A204.1 (cell line): Measurements from ENCODE around the gene RNF41.
"Not testable (repeated sequence)": the region's sequence is repeated elsewhere in the genome, so short reads cannot be mapped to it uniquely, and the experiment has no call there.

Experiments used
- FAIRE-seq: peaks from 2 replicates; lab custom pipeline; 2012; peaks lifted over from hg19 to GRCh38; lab: Jason Lieb, UNC

Gene RNF41

DNA sequence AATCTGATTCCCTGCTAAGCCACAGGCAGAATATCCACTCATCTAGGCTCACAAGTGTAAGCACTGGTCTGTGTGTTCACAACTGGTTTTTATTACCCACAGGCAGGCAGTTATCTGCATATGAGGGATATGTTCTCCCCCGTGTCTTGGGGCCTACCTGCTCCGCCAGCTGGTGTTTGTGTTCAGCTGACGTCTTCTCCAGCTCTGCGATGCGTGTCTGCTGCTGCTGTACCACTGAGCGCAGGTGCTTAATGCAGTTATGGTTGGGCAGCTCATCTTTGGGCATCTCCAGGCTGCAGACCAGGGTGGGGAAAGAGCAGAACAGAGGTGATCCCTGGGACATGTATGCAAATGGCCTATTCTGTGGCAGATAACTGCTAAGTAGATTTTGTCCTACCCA lies 13.7 kb downstream of the RNF41 start:
- no peak for FAIRE-seq

- no peak for FAIRE-seq
Measured at GRCh38 chr12:56206452-56207166, 15.1 kb downstream of the RNF41 start.

- FAIRE-seq: no peak
Measured at GRCh38 chr12:56205445-56205844, 16.3 kb downstream of the RNF41 start.

GRCh38 chr12:56204275-56204674 lies 17.4 kb downstream of the RNF41 start:
- FAIRE-seq: no peak

DNA sequence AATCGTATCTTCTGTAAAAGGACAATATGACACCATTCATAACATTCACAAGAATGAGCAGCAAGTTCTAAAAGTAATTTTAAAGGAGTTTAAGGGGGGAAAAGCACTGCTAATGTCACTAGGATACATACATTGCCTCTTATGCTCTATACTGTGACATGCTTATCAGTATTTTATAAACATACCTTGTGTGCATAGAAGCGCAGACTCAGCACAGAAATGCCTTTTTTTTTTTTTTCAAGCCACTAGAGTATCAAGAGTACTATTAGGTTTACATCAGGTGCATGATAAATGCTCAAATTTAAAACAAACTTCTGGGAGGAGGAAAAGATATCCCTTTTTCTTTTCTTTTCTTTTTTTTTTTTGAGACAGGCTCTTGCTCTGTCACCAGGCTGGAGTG lies 18.9 kb downstream of the RNF41 start:
- no peak for FAIRE-seq

GRCh38 chr12:56202366-56202765 lies 19.4 kb downstream of the RNF41 start:
- FAIRE-seq: no peak

DNA sequence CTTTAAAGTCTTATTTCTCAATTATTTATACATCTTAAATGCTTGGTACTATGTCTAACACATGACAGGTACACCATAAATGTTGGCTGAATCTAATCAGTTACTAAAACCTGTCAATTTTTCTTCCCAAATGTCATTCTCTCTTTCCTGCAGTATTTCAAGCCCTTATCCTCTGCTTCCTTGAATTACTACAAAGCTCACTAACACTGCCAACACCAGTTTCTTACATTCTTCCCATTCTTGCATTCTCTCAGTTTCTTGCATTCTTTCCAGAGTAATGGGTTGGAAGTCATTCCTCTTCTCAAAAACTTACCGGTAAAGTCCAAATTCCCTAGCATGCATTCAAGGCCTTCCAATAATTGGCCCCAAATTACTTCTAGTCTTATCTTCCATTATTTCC lies 22.9 kb downstream of the RNF41 start:
- no peak for FAIRE-seq

- no peak for FAIRE-seq
Measured at GRCh38 chr12:56197921-56198635, 23.6 kb downstream of the RNF41 start.

GRCh38 chr12:56196818-56197550 lies 24.7 kb downstream of the RNF41 start:
- FAIRE-seq: not testable (repeated sequence)

DNA sequence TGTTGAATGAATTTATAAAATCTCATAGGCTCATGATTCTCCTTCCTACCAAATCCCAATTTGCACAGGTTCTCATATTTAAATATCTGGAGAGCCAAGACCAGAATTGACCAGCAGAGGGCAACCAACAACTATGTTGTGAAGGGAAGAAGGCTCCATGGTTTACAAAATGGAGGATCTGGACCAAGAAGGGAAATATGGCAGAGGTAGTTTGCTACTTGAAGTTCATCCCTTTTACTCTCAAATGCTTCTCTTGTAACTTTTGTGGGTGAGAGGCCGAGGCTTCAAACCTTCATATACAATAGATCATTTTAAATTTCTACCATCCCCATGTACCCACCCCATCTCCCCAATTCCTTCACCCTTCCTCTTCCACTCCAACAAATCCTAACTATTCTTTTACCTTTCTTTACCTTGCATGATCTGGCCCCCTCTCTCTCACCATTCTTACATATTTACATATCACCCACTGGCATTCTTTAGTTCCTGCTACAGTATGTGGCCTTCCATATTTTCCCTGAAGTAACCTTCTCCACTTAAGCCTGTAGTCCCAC lies 28.6 kb downstream of the RNF41 start:
- FAIRE-seq: peak; percentile 95

DNA sequence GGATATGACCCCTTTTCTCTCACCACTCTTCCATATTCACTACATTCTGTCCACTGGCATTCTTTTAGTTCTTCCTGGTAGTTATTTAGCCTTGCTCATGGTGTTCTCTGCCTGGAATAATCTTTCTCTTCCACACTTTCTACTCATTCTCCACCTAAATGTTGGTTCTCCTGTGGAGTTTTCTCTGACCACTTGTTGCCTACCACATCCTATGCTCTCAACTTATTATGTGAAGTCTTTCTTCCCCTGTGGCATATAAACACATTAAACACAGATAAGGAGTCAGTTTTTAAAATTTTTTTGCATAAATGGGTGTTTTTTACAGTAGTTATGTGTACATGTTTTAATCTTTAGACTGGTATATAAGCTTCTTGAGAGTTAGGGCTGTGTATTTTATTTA lies 29.1 kb downstream of the RNF41 start:
- FAIRE-seq: no peak

DNA sequence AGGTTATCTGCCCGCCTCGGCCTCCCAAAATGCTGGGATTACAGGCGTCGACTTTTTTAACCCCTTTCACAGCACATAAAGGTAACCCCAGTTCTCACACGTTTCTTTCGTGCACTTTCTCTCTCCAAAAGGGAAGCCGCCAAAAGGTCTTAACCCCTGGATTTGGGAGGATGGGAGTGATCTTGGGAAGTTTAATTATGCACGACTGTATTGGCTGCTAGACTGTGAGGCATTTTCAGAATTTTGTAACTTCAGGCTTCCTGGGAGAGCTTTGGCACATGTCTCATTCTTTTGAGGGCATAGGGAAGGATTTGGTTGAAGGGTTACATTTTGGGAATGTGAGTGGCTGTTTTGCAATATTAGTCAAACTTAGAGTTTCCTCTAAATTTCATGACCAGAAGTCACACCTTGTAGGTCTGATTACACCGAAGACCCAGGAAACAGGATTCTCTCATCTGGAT lies 31.0 kb downstream of the RNF41 start:
- FAIRE-seq: no peak

- FAIRE-seq: no peak
Measured at GRCh38 chr12:56189918-56190694, 31.6 kb downstream of the RNF41 start.

DNA sequence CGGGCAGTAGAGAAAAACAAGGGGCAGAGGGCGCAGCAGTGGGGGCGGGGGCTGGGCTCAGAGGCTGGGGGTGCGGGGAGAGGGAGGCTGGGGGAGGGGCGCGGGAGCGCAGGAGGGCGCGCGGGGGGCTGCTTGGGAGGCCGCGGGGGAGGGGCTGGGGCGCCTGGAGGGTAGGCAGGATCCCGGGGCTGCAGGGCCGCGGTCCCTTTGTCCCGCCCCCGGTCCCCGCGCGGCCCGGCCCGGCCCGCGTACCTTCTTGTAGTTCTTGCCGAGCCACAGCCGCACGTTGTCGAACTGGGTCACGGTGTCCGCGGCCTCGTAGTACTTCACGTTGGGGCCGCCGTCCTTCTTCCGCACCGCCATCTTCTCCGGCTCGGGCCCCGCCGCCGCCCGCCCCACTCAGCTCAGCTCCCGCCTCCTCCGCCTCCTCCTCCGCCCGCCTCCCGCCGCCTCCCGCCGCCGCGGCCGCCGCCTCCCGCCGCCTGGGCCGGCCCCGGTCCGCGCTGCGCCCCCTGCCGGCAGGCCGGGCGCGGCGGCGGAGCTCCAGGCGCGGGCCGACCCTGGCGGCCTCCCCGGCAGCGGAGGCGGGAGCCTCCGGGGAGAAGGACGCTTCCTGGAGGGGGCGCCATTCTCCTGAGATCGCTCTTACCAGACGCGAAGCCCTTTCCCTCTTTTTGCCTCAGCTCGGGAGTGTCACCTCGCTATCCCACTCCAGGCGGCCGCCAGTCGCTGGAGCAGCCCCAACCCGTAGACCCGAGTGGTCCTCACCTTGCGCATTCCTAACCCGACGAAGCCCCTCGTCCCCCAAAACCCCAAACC lies 32.4 kb downstream of the RNF41 start, which contains the start of gene SMARCC2:
Gene SMARCC2 (minus strand): TSS at position 385 of the 819 bp plus-strand sequence. CDS start 22 bp downstream, at position 363.
- FAIRE-seq: no peak

DNA sequence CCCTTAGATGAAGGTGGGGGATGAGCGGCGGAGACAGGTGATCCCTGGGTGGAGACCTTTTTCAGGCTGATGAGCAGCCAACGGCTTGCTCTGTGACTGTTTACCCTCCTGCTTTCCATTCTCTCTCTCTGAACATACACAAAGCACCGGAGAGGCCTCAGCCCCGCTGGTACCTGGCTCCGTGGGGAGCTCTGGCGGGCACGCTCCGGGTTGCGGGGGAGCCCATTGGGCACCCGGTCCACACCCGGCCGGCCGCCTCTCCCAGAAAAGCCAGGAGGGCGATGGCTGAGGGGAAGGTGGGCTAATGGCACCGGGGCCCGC lies 33.0 kb downstream of the RNF41 start:
- no peak for FAIRE-seq

GRCh38 chr12:56188131-56188777 lies 33.5 kb downstream of the RNF41 start:
- no peak for FAIRE-seq

- no peak for FAIRE-seq
Measured at GRCh38 chr12:56186957-56187356, 34.8 kb downstream of the RNF41 start.

DNA sequence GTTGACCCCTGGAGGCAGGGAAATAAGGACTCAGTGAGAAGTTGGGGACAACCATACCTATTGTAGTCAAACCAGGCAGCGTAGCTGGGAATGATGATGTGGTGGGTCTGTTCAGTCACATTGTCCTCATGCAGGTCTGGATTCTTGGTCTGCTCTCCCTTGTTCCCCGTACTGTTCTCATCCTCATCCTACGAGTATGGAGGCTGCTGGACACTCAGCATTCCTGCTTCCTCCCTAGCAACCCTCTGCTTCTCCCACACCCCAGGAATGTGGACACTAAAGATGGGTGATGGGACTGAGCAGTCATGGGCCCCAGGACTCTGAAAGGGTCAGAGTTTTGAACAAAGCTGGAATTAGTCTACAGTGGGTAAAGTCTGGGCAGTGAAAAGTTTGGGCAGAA lies 43.4 kb downstream of the RNF41 start:
- FAIRE-seq: no peak

DNA sequence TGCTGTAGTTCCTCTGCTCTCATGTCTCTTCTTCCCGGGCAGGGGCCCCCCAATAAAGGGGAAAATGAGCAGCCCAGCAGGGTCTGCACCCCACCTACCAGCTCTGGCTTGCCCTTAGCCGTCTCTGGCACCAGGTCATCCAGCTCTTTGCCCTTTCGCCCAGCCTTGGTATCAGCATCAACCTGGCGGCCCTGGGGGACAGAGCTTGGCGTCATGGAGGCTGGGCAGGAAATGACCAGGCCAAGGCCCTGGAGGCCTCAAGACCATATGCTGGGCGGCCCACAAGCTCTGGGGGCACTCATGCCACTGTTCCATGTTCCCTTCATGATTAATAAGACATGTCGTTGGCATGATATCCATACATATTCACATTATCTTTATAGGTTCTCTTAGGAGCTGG lies 48.9 kb downstream of the RNF41 start:
- no peak for FAIRE-seq

DNA sequence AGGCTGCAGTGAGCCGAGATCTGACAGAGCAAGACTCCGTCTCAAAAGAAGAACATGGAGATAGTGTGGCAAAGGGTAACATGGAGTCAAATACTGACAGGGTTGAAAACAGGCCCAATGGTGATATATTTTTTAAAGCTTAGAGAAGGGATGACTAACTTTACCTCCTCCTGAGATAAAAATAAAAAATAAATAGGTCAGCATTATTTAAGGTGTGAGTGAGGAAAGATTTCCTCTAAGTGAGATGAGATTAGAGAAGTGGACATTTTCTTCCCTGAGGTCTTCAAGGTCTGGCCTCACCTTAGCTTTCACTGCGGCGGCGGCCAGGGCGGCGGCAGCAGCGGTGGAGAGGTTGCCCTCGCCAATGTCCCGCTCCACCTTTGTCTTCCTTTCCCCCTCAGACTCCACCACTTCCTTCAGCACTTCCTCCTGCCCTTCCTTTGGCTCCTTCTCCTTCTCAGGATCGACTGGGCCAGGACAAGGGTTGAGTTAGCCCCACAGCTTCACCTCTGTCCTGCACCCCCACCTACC lies 52.4 kb downstream of the RNF41 start:
- FAIRE-seq: no peak
